Measurements from ENCODE around the gene SLC9A7. TPM values are rescaled to one million over a fixed set of nuclear protein-coding genes. Genes with fewer than 3 reads are reported as not detected.

SLC9A7 gene
- total RNA-seq, 1 experiment from 2014 or later = 20.9 TPM

- no peak overlapping the region for H2AFZ ChIP-seq
- no peaks in the 10 kb centered on the region for H3F3A ChIP-seq (ENCODE audit: insufficient read depth, low read depth)
- H3K4me3 ChIP-seq = no peak overlapping the region
- no peak for TF ChIP-seq CTCF (conservative IDR thresholded peaks at IDR 0.05)
- no peak for TF ChIP-seq EZH2 (IDR thresholded peaks at IDR 0.05; ENCODE audit: low read depth)
- ChIA-PET POLR2A (ENCODE audit: unreplicated experiment) (no interaction called here), CTCF (no interaction called here)
- no peaks in the 10 kb centered on the region for H3K79me2 ChIP-seq (ENCODE audit: low read depth)
- H4K20me1 ChIP-seq (ENCODE audit: insufficient read depth) = no peaks in the 10 kb centered on the region
- no peak for DNase-seq
- no peak overlapping the region for H3K27ac ChIP-seq
- no peaks in the 10 kb centered on the region for H3K27me3 ChIP-seq (ENCODE audit: insufficient read depth, low read depth)
- intact Hi-C loops (cut with micrococcal nuclease; ENCODE audit: unreplicated experiment) = no loop called here
- no peaks in the 10 kb centered on the region; the same call in 1 of the 2 replicates for H3K4me1 ChIP-seq (replicated peaks; ENCODE audit: insufficient read depth)
- no peaks in the 10 kb centered on the region for H3K9me2 ChIP-seq (ENCODE audit: insufficient read depth)
- H3K9me3 ChIP-seq (ENCODE audit: insufficient read depth, low read depth) = no peaks in the 10 kb centered on the region
- H3K4me2 ChIP-seq = no peak overlapping the region
- no TSS peak for BruUV-seq (replicated peaks)
- H3K36me3 ChIP-seq (ENCODE audit: low read depth) = no peaks in the 10 kb centered on the region
Measured at GRCh38 chrX:46662188-46662958, 96.5 kb downstream of the SLC9A7 start.

- H3K4me2 ChIP-seq = no peak overlapping the region
- TF ChIP-seq EZH2 (IDR thresholded peaks at IDR 0.05; ENCODE audit: low read depth) (no peak), CTCF (conservative IDR thresholded peaks at IDR 0.05) (no peak)
- no TSS peak for BruUV-seq (replicated peaks)
- ChIA-PET CTCF (no interaction called here), POLR2A (ENCODE audit: unreplicated experiment) (no interaction called here)
- no peak overlapping the region for H3K4me3 ChIP-seq
- H3K4me1 ChIP-seq (replicated peaks; ENCODE audit: insufficient read depth) = no peaks in the 10 kb centered on the region
- H3K36me3 ChIP-seq (ENCODE audit: low read depth) = no peaks in the 10 kb centered on the region
- H3K9me3 ChIP-seq (ENCODE audit: insufficient read depth, low read depth) = no peaks in the 10 kb centered on the region
- intact Hi-C loops (cut with micrococcal nuclease; ENCODE audit: unreplicated experiment) = no loop called here
- no peaks in the 10 kb centered on the region for H3K9me2 ChIP-seq (ENCODE audit: insufficient read depth)
- no peaks in the 10 kb centered on the region for H3K79me2 ChIP-seq (ENCODE audit: low read depth)
- no peaks in the 10 kb centered on the region for H3F3A ChIP-seq (ENCODE audit: insufficient read depth, low read depth)
- H2AFZ ChIP-seq = no peak overlapping the region
- DNase-seq = peak in 1 of 2 experiments; percentile 6
- H3K27me3 ChIP-seq (ENCODE audit: insufficient read depth, low read depth) = no peaks in the 10 kb centered on the region
- H3K27ac ChIP-seq = no peak overlapping the region
- no peaks in the 10 kb centered on the region for H4K20me1 ChIP-seq (ENCODE audit: insufficient read depth)
Measured at GRCh38 chrX:46653482-46653881, 105.4 kb downstream of the SLC9A7 start.

- no TSS peak for BruUV-seq (replicated peaks)
- no peaks in the 10 kb centered on the region for H3K9me3 ChIP-seq (ENCODE audit: insufficient read depth, low read depth)
- TF ChIP-seq CTCF (conservative IDR thresholded peaks at IDR 0.05) (no peak), EZH2 (IDR thresholded peaks at IDR 0.05; ENCODE audit: low read depth) (no peak)
- no peaks in the 10 kb centered on the region for H4K20me1 ChIP-seq (ENCODE audit: insufficient read depth)
- no peaks in the 10 kb centered on the region for H3F3A ChIP-seq (ENCODE audit: insufficient read depth, low read depth)
- intact Hi-C loops (cut with micrococcal nuclease; ENCODE audit: unreplicated experiment) = no loop called here
- H3K4me3 ChIP-seq = no peak overlapping the region
- no peak for DNase-seq
- no peaks in the 10 kb centered on the region for H3K27me3 ChIP-seq (ENCODE audit: insufficient read depth, low read depth)
- ChIA-PET CTCF (no interaction called here), POLR2A (ENCODE audit: unreplicated experiment) (no interaction called here)
- no peaks in the 10 kb centered on the region for H3K36me3 ChIP-seq (ENCODE audit: low read depth)
- no peak overlapping the region for H3K27ac ChIP-seq
- H3K9me2 ChIP-seq (ENCODE audit: insufficient read depth) = no peaks in the 10 kb centered on the region
- no peak overlapping the region for H2AFZ ChIP-seq
- H3K4me1 ChIP-seq (replicated peaks; ENCODE audit: insufficient read depth) = no peaks in the 10 kb centered on the region
- H3K4me2 ChIP-seq = no peak overlapping the region
- H3K79me2 ChIP-seq (ENCODE audit: low read depth) = no peaks in the 10 kb centered on the region
Measured at GRCh38 chrX:46649421-46650260, 109.3 kb downstream of the SLC9A7 start.
